ENCODE data around the gene CHCHD6.
A peak's percentile ranks its signal among the peaks of the same experiment; 100 is the strongest.

CHCHD6 gene

DNA sequence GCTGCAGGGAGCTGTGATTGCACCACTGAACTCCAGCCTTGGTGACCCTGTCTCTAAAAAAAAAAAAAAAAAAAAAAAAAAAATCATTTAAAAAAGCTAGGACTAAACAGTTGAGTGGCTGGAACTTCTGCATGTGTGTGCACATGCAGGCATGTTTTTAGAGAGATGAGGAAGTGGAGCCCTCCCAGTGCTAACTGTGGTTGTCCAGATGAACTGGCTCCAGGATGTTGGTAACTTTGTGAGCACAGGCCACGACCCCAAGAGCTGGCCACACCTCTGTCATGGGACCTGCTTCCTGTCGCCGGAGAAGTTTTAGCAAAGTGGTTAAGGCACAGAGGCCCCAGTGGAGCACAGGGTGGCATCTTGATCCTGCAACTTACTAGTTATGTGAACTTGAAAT, 27.0 kb downstream of the CHCHD6 start:
- Mint-ChIP-seq H3K9me3 (no peaks in the 10 kb centered on the region), H3K4me1 (peaks cover 9 to 11% of the 10 kb centered on the region in 2 donors), H3K36me3 (peaks cover 36 to 64% of the 10 kb centered on the region in 2 donors), H3K27me3 (no peaks in the 10 kb centered on the region), H3K27ac (no peak overlapping the region), H3K4me3 (no peak overlapping the region)
- DNase-seq (no peak), ATAC-seq (replicated peaks) (peak; percentile 60 to 74)

DNA sequence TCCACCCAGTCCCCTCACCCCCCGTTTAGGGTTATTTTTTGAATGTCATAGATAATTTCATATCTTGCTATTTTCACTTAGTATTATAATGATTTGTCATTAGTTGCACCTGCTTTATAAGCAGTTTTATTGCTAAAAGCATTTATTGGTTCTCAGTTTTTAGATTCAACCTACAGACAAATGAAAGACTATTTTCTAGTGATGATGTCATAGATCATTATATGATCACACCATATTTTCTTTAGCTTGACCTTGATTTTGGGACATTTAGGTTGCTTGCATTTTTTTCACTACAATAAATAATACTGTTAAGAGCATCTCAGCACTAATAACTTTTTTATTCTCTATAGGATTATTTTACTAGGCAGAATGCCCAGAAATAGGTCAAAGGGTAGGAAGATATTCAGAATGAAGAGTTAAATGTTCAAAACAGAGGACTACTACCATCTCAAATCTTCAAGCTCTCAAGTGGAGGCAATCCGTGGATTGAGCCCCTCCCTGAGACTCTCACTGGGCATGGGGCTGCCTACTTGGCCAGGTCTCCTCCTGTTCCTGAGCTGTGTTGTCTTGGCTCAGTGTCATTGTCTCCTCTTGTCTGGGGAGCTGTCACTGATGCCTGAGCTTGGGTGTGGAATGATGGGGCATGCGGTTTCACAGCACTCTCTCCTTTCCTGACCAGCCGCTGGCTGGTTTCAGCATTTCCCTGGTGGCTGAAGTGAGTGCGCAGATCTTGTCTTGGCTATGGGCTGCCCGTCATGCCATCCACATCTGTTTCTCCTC, 28.4 kb downstream of the CHCHD6 start:
- ATAC-seq (replicated peaks), result no peak
- Mint-ChIP-seq H3K9me3 (no peaks in the 10 kb centered on the region), H3K4me1 (peaks cover 9 to 11% of the 10 kb centered on the region in 2 donors), H3K36me3 (peaks cover 37 to 60% of the 10 kb centered on the region in 2 donors), H3K27me3 (no peaks in the 10 kb centered on the region), H3K27ac (no peak overlapping the region), H3K4me3 (no peak overlapping the region)
- DNase-seq, result no peak

DNA sequence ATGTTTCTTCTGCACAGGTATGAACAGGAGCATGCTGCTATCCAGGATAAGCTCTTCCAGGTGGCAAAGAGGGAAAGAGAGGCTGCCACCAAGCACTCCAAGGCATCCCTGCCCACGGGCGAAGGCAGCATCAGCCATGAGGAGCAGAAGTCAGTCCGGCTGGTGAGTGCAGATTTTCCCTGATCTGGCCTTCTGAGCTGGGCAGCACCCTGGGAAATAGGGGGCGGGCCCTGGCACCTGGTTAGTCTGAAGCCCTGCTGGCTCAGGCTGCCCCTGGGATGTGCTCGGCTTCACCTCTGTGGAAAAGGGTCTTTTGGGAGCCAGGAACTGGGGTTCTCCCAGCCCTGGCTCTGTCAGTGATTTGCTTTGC, 29.0 kb downstream of the CHCHD6 start:
- peaks cover 9 to 11% of the 10 kb centered on the region in 2 donors for H3K4me1 Mint-ChIP-seq
- peaks cover 0 to under 1% of the 10 kb centered on the region in 2 donors for H3K9me3 Mint-ChIP-seq
- H3K36me3 Mint-ChIP-seq, result peaks cover 40 to 64% of the 10 kb centered on the region in 2 donors
- ATAC-seq (replicated peaks) (no peak), DNase-seq (no peak)
- H3K27ac Mint-ChIP-seq, result no peak overlapping the region
- H3K4me3 Mint-ChIP-seq, result no peak overlapping the region
- H3K27me3 Mint-ChIP-seq, result no peaks in the 10 kb centered on the region

DNA sequence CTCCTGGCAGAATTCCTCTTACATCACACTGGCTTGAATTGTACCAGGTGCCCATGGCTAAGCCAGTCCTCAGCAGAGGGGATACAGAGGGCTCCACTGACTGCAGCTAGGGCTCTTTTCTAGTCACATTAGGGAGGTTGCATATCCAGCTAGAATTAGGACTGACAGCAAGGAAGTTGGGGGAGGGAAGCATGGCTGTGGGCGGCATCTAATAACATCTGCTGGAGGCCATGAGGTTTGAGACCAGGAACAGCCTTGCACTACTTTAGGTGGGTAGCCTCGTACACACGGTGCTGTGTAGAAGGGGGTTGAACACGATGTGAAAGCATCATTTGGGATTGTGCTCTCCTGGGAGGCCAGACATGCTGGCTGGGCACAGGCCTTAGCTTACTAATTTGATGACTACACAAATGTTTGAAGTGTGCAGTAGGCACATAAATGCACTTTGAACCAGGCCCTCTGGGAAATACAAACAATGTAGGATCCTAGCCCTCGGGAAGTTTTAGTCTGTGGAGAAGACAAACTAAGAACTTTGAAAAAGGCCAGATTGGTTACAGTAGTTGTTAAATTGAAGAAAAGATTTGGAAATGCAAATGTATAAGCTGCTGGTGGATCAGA, 30.2 kb downstream of the CHCHD6 start:
- ATAC-seq (replicated peaks) (no peak), DNase-seq (no peak)
- Mint-ChIP-seq H3K9me3 (peaks cover 0 to 6% of the 10 kb centered on the region in 2 donors), H3K4me1 (peaks cover 9 to 11% of the 10 kb centered on the region in 2 donors), H3K36me3 (peaks cover 47 to 69% of the 10 kb centered on the region in 2 donors), H3K27ac (no peak overlapping the region), H3K27me3 (no peaks in the 10 kb centered on the region), H3K4me3 (no peak overlapping the region)

DNA sequence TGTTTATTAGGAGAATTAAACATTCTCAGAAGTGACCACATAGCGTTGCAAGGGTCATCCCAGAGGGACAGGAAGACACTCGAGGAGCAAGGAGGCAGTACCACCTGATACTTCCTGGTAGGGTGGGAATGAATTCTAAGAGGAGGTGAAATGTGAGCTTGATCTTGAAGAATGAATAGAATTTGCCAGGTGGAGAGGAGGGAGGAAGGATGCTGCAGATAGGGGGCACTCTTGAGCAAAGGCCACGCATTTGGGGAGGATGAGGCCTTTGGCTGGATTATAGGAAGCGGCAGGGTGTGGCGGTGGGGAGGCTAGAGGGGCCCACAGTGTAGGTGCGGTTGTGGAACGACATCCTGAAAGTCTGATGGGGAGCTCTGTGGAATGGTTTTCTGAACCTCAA, 33.5 kb downstream of the CHCHD6 start:
- Mint-ChIP-seq H3K4me1 (no peaks in the 10 kb centered on the region), H3K36me3 (peaks cover 74 to 88% of the 10 kb centered on the region in 2 donors), H3K27me3 (no peaks in the 10 kb centered on the region), H3K27ac (no peak overlapping the region), H3K9me3 (peaks cover 4 to 9% of the 10 kb centered on the region in 2 donors), H3K4me3 (no peak overlapping the region)
- no peak for DNase-seq
- ATAC-seq (replicated peaks), result no peak

DNA sequence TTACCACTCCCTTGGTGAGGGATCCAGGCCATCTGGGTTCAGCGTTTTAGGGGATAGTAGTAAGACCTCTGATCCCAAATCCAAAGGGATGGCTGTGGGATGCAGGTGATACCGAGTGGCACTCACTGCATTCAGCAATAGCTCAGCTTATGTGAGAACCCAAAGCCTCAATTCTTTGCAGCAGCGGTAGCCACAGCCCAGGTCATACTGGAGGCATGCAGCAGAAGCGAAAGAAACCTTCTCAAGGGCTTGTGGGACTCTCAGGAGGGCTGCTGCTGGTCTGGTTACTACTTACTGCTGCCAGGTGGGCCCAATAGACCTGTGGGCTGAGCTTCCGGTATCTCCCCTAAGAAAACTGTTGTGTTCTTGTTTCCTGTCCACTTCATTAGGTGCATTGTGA, 38.0 kb downstream of the CHCHD6 start:
- no peak for DNase-seq
- no peak overlapping the region for H3K27ac Mint-ChIP-seq
- H3K36me3 Mint-ChIP-seq, result peaks cover 47 to 59% of the 10 kb centered on the region in 2 donors
- no peak for ATAC-seq (replicated peaks)
- no peaks in the 10 kb centered on the region for H3K27me3 Mint-ChIP-seq
- peaks cover 4 to 9% of the 10 kb centered on the region in 2 donors for H3K9me3 Mint-ChIP-seq
- no peak overlapping the region for H3K4me3 Mint-ChIP-seq
- H3K4me1 Mint-ChIP-seq, result no peaks in the 10 kb centered on the region

DNA sequence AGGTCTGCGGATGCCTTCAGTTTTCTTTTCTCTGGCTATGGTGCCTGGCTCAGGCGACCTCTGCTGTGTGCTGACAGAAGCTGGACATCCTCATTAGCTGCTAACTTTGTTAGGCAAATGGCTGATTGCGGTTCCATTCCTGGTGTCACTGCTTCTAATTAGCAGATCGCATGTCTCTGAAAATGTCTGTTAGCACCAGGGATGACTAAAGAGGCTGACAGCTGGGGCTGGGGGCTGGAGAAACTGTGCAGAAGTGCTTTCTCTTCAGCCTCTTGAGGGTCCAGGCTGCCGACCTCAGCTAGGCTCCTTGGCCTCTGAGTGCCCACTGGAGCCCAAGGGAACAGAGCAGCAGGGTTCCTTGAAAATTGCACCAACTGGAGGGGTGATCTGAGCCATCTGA, 39.3 kb downstream of the CHCHD6 start:
- Mint-ChIP-seq H3K4me3 (no peak overlapping the region), H3K9me3 (peaks cover 4 to 6% of the 10 kb centered on the region in 2 donors), H3K4me1 (no peaks in the 10 kb centered on the region), H3K27me3 (no peaks in the 10 kb centered on the region), H3K27ac (no peak overlapping the region), H3K36me3 (peaks cover 38 to 52% of the 10 kb centered on the region in 2 donors)
- DNase-seq (no peak), ATAC-seq (replicated peaks) (no peak)

DNA sequence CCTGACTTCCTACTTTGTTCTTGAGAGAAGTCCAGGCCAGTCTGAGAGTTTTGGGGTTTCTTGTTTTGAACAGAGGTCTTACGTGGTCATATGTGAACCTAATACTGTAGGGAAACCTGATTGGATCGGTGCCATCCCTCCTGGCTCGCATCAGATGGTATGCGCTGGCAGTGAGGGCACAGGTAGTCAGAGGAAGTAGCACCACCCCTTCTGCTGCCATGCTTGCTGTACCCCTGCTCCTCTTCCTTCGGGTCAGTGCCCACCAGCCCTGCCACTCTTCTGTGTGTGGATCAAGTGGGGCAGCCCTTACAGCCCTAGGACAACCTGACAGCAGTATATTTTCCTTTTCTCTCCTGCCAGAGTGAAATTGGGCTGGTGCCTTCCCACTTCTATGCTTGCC, 39.7 kb downstream of the CHCHD6 start:
- ATAC-seq (replicated peaks) (no peak), DNase-seq (no peak)
- Mint-ChIP-seq H3K36me3 (peaks cover 33 to 50% of the 10 kb centered on the region in 2 donors), H3K4me3 (no peak overlapping the region), H3K4me1 (peaks cover 0 to under 1% of the 10 kb centered on the region in 2 donors), H3K9me3 (peaks cover 4 to 6% of the 10 kb centered on the region in 2 donors), H3K27me3 (no peaks in the 10 kb centered on the region), H3K27ac (no peak overlapping the region)

DNA sequence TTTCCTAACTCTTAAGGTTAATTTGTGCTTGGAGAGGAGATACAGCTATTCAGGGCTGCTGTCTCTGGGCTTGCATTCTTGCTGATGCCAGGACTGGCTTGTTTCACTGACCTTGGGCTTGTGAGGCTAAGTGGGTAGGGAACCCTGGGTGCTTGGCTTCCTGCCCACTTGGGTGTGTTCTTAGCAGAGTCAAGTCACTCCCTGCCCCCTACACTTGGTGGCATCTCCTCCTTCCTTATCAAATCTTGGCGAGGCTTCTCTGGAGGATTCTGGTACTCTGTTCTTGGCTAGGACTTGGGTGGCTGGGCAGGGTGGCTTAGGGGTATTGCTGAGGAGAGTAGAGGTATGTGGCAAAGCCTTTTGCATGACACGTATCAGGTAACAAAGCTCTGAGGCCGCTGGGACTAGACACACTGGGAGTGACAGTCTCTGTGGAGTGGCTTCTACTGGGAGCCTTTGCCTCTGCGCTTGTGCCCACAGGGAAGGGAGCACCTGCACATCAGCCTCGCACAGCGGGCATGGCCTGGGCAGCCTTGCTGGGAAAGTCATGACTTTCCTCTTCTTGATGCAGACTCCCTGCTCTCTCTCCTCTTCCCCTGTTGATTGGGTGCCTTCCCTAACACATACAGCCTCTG, 41.8 kb downstream of the CHCHD6 start:
- ATAC-seq (replicated peaks) (no peak), DNase-seq (no peak)
- H3K36me3 Mint-ChIP-seq, result peaks cover 16 to 38% of the 10 kb centered on the region in 2 donors
- peaks cover 0 to 4% of the 10 kb centered on the region in 2 donors for H3K4me1 Mint-ChIP-seq
- no peaks in the 10 kb centered on the region for H3K27me3 Mint-ChIP-seq
- no peak overlapping the region for H3K4me3 Mint-ChIP-seq
- no peaks in the 10 kb centered on the region for H3K9me3 Mint-ChIP-seq
- no peak overlapping the region for H3K27ac Mint-ChIP-seq

DNA sequence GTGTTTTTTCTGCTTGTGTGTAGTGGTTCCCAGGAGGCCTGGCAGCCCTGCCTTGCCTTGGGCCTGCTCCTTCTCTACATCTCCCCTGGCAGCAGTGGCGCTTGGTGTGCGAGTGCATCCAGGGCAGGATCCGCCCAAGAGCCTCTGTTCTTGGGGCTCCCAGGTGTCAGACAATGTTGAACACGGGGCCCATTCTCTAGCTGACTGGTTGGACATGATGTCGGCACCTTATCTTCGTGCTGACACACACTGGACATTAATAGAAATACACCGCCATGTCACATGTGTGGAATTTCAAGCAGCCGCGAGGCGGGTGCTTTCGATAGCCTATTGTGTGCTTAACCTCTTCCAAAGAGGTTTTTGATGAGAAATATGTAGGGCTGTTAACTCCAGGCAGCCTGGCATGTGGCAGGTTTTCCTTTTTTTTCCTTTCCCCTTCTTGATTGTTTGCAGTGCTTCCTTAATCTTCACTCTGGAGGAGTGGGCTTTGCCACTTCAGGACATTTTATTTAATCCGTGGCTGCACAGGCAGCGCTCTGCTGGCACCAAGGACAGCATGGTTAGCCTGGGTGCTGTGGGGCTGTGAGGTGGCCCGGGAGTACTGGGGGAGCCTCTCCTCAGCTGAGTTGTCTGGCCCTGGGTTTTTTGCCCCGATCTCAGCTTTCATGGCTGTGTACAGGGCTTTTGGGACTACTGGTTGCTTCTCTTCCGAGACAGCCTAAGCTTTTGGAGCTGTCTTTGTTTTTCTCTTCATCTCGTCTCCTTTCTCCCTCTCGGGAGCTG, 42.5 kb downstream of the CHCHD6 start:
- Mint-ChIP-seq H3K27ac (no peak overlapping the region), H3K36me3 (peaks cover 10 to 33% of the 10 kb centered on the region in 2 donors), H3K9me3 (no peaks in the 10 kb centered on the region), H3K4me1 (peaks cover 0 to 4% of the 10 kb centered on the region in 2 donors), H3K27me3 (no peaks in the 10 kb centered on the region), H3K4me3 (no peak overlapping the region)
- DNase-seq (no peak), ATAC-seq (replicated peaks) (no peak)

DNA sequence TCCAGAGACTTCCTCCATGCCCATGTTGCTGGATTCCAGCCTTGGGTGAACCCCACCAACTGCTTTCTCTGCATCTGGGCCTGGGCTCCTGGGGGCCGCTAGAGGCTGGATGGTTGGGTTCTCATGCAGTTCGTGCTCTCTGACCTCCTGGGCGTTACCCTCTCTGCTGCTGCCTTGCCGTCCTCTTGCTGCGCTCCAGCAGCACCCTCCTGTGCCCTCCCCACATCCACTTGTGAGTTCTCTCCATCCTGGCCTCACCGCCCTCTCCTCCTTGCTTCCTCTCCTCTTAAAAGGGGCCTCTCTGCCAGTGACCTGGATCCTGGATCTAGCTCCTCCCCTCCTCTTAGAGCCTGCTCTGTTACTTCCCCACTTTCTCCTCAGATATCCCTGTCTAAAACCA, 43.7 kb downstream of the CHCHD6 start:
- H3K4me3 Mint-ChIP-seq, result no peak overlapping the region
- no peak overlapping the region for H3K27ac Mint-ChIP-seq
- DNase-seq (no peak), ATAC-seq (replicated peaks) (no peak)
- peaks cover 0 to 22% of the 10 kb centered on the region in 2 donors for H3K36me3 Mint-ChIP-seq
- H3K4me1 Mint-ChIP-seq, result peaks cover 0 to 4% of the 10 kb centered on the region in 2 donors
- H3K27me3 Mint-ChIP-seq, result no peaks in the 10 kb centered on the region
- no peaks in the 10 kb centered on the region for H3K9me3 Mint-ChIP-seq

DNA sequence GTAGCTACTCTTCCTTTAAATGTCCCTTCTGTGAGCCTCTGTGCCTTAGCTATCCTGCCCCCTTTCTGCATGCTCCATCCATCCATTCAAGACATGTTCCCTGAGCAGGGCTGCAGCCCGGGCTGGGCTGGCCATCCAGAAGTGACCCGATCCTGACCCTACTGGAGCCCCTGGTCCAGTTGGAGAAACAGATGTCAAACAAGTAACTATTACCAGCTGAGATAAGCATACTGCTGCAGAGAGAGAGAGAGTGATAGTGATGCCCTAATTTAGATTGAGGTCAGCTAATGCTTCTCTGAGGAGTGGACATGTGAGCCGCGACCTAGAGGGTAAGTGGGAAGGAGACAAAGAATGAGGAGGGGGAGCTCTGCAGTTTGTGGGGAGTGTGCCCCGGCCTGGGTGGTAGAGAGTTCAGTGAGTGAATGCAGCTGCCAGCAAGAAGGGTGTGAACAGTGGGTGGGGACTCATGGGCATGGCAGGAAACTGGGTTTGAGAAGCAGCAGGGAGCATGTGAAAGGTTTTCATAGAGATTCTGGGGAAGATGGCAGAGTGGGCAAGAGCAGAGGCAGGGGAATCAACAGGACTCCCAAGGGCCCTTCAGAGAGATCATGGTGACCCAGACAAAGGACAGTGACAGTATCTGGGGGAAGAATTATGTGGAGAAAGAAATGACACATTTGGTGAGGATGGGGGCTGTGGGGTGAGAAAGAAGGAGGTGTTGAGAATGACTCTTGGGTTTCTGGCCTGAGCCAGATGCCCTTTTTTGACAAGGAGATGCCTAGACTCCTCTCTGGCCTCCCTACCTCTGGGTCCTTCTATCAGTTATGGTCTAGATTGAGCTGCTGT, 44.9 kb downstream of the CHCHD6 start:
- Mint-ChIP-seq H3K36me3 (peaks cover 0 to 23% of the 10 kb centered on the region in 2 donors), H3K27me3 (no peaks in the 10 kb centered on the region), H3K4me1 (peaks cover 0 to 5% of the 10 kb centered on the region in 2 donors), H3K27ac (no peak overlapping the region), H3K9me3 (no peaks in the 10 kb centered on the region), H3K4me3 (no peak overlapping the region)
- no peak for ATAC-seq (replicated peaks)
- DNase-seq, result no peak

DNA sequence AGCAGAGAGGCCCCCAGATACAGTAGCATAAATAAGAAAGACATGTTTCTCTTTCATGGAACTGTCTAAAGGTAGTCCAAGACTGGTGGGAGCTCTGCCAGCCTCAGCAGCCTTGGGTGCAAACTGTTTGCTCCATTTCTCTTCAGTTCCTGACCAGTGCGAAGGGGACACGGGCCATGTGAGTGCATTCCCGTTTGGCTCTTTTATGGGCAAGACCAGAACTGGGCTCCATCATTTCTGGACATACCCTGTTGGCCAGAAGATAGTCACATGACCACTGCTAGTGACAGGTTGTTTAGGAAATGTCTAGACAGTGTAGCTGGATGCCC, 45.5 kb downstream of the CHCHD6 start:
- no peak for DNase-seq
- H3K4me3 Mint-ChIP-seq, result no peak overlapping the region
- H3K36me3 Mint-ChIP-seq, result peaks cover 0 to 23% of the 10 kb centered on the region in 2 donors
- peaks cover 0 to 5% of the 10 kb centered on the region in 2 donors for H3K4me1 Mint-ChIP-seq
- no peaks in the 10 kb centered on the region for H3K27me3 Mint-ChIP-seq
- no peaks in the 10 kb centered on the region for H3K9me3 Mint-ChIP-seq
- no peak overlapping the region for H3K27ac Mint-ChIP-seq
- no peak for ATAC-seq (replicated peaks)

All from stimulated activated naive B cell treated with anti-CD40 and anti-IgM and Interleukin-4, amounts not matched to agents 10 μg/mL and 1 μg/mL and 100 μg/mL, for 72 hours (primary cell).